GM03348 (cell line): ENCODE data around the gene COLEC12.

Source experiments
- DNase-seq: peaks from one replicate; pipeline ENCODE4 v3.0.0; 2012; ENCODE audit warnings: low spot score

Gene COLEC12

GRCh38 chr18:500632-501405 is at the start of gene COLEC12:
Gene COLEC12 (minus strand): TSS chr18:500701. CDS start chr18:500514, 187 bp downstream.
- peak; percentile 77 for DNase-seq

- no peak for DNase-seq
Measured at GRCh38 chr18:549967-550366, 49.5 kb upstream of the COLEC12 start.

- no peak for DNase-seq
Measured at GRCh38 chr18:543447-544078, 43.1 kb upstream of the COLEC12 start.

GRCh38 chr18:533995-534601 is 33.6 kb upstream of the COLEC12 start:
- no peak for DNase-seq

GRCh38 chr18:532632-533031 is 32.1 kb upstream of the COLEC12 start:
- no peak for DNase-seq

GRCh38 chr18:532018-532417 is 31.5 kb upstream of the COLEC12 start:
- DNase-seq, result no peak

- DNase-seq, result no peak
Measured at GRCh38 chr18:527146-527545, 26.6 kb upstream of the COLEC12 start.

- no peak for DNase-seq
Measured at GRCh38 chr18:526681-527080, 26.2 kb upstream of the COLEC12 start.

GRCh38 chr18:525036-525797 is 24.7 kb upstream of the COLEC12 start:
- peak; percentile 55 for DNase-seq

GRCh38 chr18:524466-524865 is 24.0 kb upstream of the COLEC12 start:
- DNase-seq, result peak; percentile 71

GRCh38 chr18:523561-523960 is 23.1 kb upstream of the COLEC12 start:
- DNase-seq, result no peak

- peak; percentile 56 for DNase-seq
Measured at GRCh38 chr18:519019-519879, 18.7 kb upstream of the COLEC12 start.

GRCh38 chr18:518081-518480 is 17.6 kb upstream of the COLEC12 start:
- no peak for DNase-seq

GRCh38 chr18:515838-516237 is 15.3 kb upstream of the COLEC12 start:
- no peak for DNase-seq

GRCh38 chr18:515156-515815 is 14.8 kb upstream of the COLEC12 start:
- DNase-seq, result no peak

- DNase-seq, result no peak
Measured at GRCh38 chr18:513826-514530, 13.5 kb upstream of the COLEC12 start.

- DNase-seq, result no peak
Measured at GRCh38 chr18:512957-513356, 12.5 kb upstream of the COLEC12 start.

- DNase-seq, result no peak
Measured at GRCh38 chr18:508835-509234, 8.3 kb upstream of the COLEC12 start.

GRCh38 chr18:507636-508035 is 7.1 kb upstream of the COLEC12 start:
- no peak for DNase-seq

- DNase-seq, result no peak
Measured at GRCh38 chr18:506801-507200, 6.3 kb upstream of the COLEC12 start.
